ENCODE data around the gene YBX1.
"Not testable (repeated sequence)": the region's sequence is repeated elsewhere in the genome, so short reads cannot be mapped to it uniquely, and the experiment has no call there.

YBX1 gene

DNA sequence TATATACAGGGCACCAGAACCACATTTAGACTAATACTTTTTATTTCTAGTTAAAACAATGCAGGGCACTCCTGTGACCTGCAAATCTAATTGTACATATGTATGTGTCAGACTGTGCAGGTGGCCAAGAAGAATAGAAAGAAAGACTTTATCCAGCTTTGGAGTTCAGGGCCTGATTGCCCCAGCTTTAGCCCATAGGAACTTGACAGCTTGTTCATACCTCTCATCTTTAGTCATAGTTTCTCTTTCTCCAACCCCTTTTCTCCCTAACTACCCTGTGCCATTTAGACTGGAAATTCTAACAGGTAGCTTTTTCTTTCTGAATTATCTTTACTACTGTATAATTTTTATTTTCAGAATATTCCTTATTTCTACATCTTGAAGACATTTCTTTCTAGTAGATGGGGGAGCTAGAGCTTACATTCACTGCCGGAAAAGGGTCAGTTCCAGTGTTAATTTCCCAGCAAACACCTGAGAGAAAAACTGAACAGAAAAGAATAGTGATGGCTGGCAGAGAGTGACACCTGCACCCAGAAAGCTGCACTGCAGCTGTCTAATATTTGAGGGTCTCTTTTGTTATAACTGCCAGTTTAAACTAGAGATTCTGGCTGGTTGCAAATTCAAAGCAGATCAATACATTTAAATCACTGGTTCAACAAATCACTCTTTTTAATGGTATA, 8.4 kb downstream of the YBX1 start:
- DNase-seq, result no peak

DNA sequence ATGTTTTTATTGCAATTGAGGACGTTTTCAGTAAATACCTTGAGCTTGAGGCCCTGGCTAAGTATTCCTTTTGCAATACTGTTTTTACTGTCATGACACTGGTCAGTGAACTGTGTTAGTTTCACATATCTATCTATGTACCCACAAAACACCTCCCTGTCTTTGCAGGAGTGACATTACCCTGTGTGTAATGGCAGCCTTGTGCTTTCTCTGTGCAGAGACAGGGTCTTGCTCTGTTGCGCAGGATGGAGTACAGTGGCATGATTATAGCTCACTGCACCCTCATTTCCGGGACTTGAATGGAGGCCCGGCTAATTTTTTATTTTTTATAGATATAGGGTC, 8.9 kb downstream of the YBX1 start:
- DNase-seq, result no peak

DNA sequence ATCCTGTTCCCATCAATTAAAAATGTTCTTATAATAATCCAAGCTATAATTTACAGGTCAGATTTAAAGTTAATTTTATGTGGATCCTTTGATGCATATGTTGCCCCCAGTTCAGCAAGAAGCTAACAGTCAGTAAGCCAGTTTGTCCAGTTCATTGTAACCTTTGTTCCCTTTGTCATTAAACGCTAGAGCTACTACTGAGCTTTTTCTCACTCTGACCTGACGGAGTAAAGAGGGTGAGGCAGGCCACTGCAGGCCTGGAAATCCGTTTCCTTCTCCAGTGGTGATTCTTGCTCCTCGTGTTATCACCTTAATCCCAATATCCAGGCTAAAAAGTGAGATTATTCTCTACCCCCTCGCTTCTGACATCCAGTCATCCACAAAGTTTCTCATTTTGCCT, 10.2 kb downstream of the YBX1 start:
- DNase-seq, result no peak

DNA sequence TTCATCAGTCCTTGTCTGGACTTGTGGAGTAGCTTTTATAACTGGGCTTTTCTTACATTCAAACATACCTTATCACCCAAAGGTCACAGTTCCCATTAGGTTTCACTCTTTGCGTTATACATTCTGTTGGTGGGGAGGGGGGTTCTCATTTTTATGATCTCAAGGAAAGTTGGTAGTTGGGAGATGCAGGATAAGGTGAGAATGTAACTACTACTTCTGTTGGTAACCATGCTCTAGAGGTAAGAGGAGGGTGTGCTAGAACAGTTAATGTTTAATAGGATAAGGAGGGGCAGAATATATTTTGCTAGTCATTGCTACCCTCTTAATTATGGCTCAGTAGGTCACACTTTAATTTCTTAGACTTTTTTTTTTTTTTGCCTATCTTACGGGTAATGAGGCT, 10.7 kb downstream of the YBX1 start:
- DNase-seq, result no peak

DNA sequence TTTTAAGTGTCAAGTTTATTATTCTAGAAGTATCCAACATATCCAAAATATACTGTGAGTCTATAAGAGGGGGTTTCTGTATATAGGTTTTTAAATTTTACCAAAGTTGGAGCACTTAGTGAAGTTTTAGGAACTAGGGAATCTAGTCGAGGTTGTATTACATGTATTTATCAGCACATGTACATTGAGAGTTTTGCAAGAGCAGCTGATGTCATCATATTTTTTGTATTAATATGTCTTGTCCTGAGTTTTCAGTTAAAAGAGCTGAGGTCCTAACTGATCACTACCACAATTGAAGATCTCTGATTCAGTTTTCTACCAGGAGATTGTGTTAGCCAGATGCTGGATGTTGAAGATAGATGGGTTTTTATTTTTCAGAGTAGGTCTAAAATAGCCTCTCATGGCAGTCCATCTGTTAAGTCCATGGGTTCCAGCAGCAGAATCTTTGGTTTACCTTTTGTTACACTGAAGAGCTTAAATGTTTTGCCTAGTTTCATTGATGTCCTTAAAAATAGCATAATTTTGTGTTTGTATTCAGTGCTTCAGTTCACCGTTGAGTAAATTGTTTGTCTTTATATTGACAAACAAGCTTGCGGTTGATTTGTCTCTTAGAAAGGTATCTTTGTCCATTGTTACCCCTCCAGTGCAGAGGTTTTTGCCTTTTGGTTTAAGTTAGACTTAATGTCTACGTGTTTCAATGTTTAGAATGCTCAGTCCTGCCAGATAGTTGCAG, 16.0 kb downstream of the YBX1 start:
- DNase-seq, result no peak

DNA sequence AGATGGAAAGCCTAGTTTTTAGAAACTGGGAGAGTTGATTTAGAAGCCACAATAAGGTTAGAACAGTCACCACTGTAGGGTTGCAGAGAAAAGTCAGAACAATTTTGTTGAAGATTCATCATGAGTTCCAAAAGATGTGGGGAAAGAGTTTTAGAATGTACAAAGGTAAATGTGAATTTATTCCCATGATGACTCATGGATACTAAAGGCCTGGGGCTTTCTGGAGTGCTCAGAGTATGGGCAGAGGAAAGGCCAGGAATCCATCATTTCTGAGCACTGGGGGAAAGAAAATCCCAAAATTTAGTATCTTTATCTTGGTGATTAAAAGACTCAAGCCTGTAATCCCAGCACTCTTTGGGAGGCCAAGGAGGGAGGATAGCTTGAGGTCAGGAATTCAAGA, 17.8 kb downstream of the YBX1 start:
- DNase-seq, result no peak

DNA sequence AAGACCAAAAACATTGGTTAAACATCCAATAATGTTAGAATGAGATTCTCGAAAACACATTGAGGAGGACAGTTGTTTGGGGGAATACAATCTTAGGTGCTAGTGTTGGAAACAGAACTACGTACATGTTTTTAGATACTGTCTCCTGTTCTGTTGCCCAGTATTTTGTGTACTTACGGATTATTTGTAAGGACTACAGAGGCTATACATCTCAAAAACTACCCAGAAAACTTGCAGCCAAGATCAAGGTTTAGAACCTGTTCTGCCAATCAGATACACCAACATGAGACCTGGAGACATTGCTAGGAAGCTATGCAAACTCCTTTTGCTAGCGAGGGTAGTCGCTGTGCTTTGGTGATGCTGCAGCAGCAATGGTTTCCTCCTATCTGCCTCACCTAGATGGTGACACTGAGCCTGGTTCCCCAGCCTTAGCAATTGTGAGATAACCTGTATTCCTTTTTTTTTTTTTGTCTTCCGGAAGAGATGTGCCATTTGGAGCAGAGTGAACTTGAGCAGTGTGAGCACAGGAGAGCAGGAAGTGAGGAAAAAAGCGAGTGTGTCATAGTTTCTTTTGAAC, 21.8 kb downstream of the YBX1 start:
- DNase-seq, result no peak

DNA sequence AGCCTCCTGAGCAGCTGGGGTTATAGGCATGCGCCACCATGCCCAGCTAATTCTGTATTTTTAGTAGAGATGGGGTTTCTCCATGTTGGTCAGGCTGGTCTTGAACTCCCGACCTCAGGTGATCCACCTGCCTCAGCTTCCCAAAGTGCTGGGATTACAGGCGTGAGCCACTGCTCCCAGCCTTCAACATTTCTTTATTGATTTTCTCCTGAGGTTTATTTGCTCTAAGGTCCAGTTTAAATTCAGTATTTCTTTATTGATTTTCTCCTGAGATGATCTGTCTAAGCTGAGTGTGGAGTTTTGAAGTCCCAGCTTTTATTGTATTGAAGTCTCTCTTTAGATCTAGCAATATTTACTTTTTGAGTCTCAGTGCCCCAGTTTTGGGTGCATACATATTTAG, 30.6 kb downstream of the YBX1 start:
- DNase-seq, result not testable (repeated sequence)

DNA sequence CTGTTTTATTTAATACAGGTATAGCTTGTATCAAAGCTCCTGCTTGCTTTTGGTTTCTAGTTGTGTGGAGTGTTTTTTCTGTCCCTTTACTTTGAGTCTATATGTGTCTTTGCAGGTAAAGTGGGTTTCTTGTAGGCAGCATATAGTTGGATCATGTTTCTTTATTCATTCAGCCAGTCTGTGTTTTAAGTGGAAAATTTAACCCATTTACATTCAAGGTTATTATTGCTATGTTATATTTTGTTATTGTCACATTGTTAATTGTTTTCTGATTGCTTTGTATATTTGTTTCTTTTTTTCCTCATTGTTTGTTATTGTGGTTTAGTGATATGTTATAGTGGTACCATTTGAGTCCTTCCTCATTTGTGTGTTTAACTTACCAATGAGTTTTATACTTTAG, 31.1 kb downstream of the YBX1 start:
- no peak for DNase-seq

DNA sequence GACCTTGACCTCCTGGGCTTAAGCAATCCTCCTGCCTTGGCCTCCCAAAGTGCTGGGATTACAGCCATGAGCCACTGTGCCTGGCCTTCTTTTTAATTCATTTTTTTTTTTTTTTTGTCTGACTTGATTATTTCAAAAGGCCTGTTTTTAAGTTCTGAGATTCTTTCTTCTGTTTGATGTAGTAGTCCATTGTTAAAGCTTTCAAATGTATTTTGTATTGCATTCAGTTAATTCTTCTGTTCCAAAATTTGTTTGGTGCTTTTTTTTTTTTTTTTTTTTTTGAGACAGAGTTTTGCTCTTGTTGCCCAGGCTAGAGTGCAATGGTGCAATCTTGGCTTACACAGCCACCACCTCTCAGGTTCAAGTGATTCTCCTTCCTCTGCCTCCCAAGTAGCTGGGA, 32.2 kb downstream of the YBX1 start:
- DNase-seq, result not testable (repeated sequence)

DNA sequence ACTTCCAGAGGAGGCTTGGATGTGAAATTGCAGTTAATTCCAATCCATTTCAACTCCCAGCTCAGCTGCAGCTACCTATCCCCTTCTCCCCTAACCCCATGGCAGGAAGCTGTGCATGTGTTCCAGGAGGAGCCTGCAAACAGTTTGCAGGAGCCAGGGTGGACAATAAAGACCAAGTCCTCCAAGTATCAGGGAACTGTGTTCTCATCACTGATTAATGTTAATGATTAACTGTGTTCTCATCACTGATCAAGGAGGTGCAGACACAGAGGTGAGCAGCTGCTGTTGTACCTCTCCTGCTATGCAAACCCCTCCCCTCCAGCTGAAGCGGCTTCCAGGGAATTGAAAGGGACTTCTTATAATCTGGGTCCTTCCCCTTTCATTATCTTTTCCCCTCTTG, 38.6 kb downstream of the YBX1 start:
- DNase-seq, result no peak

DNA sequence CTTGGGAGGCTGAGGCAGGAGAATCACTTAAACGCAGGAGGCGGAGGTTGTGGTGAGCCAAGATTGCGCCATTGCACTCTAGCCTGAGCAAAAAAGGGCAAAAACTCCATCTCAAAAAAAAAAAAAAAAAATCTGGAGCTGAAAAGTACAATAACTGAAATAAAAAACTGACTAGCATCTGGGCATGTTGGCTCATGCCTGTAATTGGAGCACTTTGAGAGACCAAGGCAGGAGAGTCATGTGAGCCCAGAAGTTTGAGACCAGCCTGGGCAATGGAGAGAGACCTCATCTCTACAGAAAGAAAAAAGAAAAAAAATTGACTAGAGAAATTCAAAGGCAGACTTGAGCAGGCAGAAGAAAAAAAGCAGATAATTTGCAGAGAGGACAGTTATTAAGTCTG, 39.7 kb downstream of the YBX1 start:
- DNase-seq, result no peak

DNA sequence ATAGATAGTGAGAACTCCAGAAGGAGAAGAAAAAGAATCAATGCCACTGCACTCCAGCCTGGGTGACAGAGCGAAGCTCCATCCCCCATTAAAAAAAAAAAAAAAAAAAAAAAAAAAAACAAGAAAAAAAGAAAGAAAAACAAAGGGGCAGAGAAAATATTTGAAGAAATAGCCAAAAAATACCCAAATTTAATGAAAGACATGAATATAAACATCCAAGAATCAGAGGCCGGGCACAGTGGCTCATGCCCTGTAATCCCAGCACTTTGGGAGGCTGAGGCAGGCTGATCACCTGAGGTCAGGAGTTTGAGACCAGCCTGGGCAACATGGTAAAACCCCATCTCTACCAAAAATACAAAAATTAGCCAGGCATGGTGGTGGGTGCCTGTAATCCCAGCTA, 40.2 kb downstream of the YBX1 start:
- not testable (repeated sequence) for DNase-seq

DNA sequence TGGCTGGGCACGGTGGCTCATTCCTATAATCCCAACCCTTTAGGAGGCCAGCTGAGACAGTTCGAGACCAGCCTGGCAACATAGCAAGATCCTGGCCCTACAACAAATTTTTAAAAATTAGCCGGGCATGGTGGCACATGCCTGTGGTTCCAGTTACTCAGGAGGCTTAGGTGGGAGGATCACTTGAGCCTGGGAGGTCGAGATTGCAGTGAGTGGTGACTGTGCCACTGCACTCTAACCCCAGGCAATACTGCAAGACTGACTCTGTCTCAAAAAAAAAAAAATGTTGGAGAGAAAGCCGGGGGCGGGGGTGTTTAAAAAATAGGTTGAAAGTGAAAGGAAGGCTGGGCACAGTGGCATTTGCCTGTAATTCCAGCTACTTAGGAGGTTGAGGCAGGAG, 41.3 kb downstream of the YBX1 start:
- DNase-seq, result no peak

DNA sequence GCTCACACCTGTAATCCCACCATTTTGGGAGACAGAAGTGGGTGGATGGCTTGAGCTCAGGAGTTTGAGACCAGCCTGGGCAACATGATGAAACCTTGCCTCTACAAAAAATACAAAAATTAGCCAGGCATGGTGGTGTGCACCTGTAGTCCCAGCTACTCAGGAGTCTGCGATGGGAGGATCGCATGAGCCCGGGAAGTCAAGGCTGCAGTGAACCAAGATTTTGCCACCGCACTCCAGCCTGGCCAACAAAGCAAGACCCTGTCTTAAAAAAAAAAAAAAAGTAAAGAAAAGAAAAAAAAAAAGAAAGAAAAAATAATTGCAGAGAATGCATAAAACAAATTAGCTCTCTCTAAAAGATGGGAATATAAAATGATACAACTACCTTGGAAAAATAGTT, 43.6 kb downstream of the YBX1 start:
- not testable (repeated sequence) for DNase-seq

DNA sequence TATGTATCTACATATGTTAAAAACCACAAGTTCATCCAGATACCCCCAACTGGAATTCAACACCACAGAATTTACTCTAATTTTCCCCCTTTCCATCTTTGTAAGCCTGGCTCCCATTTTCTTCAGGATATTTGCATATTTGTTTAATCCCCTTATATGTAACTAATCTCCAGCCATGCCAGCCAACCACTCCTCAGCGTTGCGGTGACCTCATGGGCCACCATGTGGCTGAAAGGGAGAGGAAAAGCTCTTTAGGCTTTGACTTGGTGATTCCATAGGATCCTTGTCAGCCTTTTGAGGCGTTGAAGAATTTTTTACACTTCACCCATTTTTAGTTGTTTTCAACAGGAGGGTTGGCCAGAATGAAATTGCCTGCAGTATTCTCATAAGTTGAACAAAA, 47.8 kb downstream of the YBX1 start:
- no peak for DNase-seq

DNA sequence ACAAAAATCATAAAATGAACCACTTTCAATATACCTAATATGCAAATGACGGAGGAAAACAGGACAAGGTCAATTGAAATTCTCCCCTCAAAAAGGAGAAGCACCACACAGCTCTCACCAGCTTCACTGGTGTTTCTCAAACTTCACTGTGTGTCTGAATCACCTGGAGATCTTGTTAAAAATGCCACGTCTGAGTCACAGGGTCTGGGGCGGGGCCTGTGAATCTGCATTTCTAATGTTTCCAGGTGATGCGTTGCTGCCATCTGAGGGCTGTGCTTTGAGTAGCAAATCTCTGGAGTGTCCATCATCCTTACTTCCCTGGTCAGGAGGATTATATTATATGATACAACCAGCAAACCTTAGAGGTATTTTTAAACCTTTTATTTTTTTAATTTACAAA, 48.8 kb downstream of the YBX1 start:
- DNase-seq, result peak; percentile 64

DNA sequence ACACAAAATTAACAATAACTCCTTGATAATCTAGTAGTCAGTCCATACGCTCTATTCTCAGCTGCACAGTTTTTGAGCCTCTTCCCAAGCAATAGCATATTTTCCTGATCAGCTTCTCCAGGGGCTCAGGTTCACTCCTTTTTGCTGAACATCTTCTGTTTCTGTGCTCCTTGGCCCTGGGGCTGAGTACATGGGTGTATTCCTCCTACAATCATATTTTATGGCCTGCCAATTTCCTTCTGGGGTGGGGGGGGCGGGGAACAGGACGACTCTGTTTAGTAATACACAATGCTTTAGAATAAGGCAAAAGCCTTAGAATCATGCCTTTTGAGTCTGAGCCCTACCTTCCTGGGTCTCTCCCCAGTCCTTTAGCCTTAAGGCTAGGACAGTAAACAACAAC, 49.4 kb downstream of the YBX1 start:
- DNase-seq, result no peak

DNA sequence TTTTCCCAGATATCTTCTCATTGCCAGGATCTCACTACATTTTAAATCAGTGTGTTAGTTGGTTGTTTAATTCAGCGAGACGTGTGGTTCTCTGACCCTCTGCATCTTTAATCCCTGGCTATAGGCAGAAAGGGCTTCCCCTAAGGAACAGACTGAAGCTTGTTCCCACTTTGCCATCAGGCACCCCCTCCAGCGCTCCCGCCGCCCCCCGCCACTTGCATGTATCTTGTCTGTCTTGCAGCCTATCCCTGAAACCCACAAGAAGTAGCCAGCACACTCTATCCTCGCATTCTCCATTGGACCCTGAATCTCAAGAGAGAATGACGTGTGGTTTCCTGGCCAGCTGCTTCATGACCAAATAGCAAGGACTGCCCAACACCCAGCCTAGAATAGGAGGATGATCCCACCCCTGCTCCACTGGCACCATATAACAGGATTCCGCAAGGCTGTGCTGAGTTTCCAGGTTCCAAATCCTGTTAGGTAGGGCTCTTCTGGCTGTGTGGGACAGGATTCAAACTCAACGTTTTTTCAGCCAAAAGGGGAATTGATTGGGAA, 50.0 kb downstream of the YBX1 start:
- DNase-seq, result no peak

DNA sequence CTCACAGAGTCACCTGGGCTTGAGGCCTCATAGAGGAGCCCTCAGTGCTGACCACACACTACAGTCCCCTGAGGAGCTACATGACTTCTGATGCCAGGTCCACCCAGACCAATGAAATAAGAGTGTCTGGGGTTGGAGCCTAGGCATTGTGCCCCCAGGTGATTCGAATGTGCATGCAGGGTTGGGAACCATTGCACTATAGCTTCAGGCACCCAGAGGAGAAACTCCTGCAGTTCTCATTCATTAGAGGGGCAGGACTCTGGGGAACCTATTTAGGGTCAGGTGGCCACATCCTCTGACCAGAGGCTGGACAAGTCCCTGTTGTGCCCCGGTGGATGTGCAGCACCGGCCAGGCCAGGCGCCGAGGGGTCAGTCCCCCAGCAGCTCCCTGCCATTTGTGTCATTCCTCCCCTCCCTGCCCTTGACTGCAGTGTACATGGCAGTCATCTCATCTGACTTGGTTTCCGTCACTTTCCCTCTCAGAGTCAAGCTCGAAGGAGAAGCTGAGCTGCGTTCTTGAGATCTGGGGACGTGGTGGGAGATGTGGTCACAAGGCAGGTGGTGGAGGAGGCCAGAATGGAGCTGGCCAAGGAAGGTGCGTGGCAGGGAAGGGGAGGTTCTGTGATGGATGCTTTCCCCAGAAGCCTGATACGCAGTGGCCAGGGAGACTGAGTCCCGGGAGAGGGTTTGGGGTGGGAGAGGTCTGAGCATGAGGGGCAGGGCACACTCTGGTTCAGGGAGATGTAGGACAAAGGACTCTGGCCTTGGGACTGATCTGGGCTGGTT, 51.4 kb downstream of the YBX1 start:
- DNase-seq, result no peak

DNA sequence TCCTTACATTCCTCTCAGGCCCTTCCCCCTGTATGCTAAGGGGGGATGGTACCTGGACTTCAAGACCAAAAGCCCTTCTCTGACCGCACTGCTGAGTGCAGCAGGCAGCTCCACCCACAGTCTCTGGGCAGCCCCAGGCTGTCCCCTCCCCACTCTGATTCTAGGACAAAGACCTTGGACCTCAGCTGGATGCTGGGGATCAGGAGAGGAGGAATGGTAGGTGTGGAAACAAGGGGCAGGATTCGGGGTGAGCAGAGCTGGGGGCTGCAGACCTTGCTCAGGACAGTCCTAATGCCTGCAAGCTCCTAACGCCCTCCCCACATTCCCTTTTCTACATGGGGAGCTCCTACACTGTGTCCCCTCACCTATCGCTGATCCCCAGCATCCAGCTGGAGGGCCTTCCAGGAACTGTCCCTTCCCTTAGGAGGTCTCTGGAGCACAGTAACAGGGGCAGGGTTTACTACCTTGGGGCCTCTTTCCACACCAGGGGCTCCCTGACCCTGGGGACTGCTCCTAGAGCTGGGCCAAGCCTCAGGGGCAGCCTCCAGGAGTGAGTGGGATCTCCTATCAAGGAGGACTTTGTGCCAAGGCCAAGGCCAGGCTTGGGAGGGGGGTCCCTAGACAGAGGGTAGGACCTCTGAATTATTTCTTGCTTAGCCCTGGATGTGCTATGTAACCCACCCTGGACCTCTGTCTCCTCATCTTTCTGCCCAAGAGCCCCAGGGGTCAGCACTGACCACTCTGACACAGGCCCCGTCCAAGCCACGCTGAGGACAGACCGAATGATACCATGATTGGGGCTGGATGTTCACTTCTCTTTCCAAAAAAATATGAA, 52.2 kb downstream of the YBX1 start:
- no peak for DNase-seq

DNA sequence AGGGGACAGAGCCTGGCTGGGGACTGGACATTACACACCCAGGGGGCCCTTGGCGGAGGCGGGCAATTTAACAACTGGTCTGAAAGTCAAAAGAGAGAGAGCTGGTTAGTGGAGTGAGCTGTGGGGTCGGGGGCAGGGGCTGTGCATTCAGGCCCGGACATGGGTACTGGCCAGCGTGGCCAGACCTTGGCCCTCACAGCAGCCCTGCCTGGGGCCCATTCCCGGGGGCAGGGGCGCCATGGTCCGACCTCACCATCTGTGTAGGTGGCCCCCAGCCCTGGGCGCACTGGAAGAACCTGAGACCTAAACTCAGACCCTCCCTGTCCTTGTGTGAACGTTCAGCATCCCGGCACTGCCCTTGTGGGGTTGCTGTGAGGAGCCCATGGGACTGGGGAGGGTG, 52.8 kb downstream of the YBX1 start:
- DNase-seq, result no peak
